Spleen (tissue), 11 donors: Measurements from ENCODE around the gene IKZF5. TPM values are rescaled to one million over a fixed set of nuclear protein-coding genes. Genes with fewer than 3 reads are reported as not detected.

Source experiments
- DNase-seq: peaks from one replicate; pipeline ENCODE4 v3.0.0-alpha.2; 2020
- H3K27ac ChIP-seq, 8 donors: fragments of 200-600 bp; sonication (generic) in 7 of 8; 1 replicate in 4 of 8; 2 replicates in 4 of 8; pipeline versions ENCODE4 v1.5.0 to v1.8.0; 2016 to 2021; ENCODE audit warnings: inconsistent platforms in 4 of 8, mild to moderate bottlenecking in 4 of 8, moderate library complexity in 1 of 8
- H3K27me3 ChIP-seq, 7 donors: fragments of 200-600 bp; sonication (generic) in 6 of 7; replicated peaks in 1 of 7; 1 replicate in 4 of 7; 2 replicates in 3 of 7; pipeline versions ENCODE4 v1.5.0 to v1.8.0; 2016 to 2021; ENCODE audit warnings: inconsistent platforms in 3 of 7, mild to moderate bottlenecking in 1 of 7
- H3K36me3 ChIP-seq, 6 donors: fragments of 200-600 bp; sonication (generic) in 5 of 6; 1 replicate in 4 of 6; 2 replicates in 2 of 6; pipeline versions ENCODE4 v1.5.0 to v1.8.0; 2016 to 2021; ENCODE audit warnings: inconsistent platforms in 2 of 6
- H3K4me1 ChIP-seq, 6 donors: fragments of 200-600 bp; sonication (generic) in 5 of 6; 1 replicate in 3 of 6; 2 replicates in 3 of 6; pipeline versions ENCODE4 v1.5.0 to v1.8.0; 2016 to 2021; ENCODE audit warnings: inconsistent platforms in 3 of 6
- H3K4me3 ChIP-seq, 8 donors: fragments of 200-600 bp; sonication (generic) in 7 of 8; 1 replicate in 4 of 8; 2 replicates in 4 of 8; pipeline versions ENCODE4 v1.5.0 to v1.8.0; 2016 to 2021; ENCODE audit warnings: inconsistent platforms in 4 of 8, mild to moderate bottlenecking in 4 of 8, moderate library complexity in 2 of 8
- H3K9me3 ChIP-seq, 8 donors: fragments of 200-600 bp; sonication (generic) in 7 of 8; 1 replicate in 4 of 8; 2 replicates in 4 of 8; pipeline versions ENCODE4 v1.5.0 to v1.8.0; 2016 to 2021; ENCODE audit warnings: inconsistent platforms in 4 of 8
- CTCF ChIP-seq, 11 experiments: fragments of 200-600 bp in 7 of 11; fragments of 450-650 bp in 4 of 11; sonication (generic) in 4 of 11; IDR thresholded peaks in 8 of 11; conservative IDR thresholded peaks in 3 of 11; 1 replicate in 7 of 11; 2 replicates in 4 of 11; pipeline versions ENCODE4 v1.4.0 to v1.8.0; 2016 to 2021; ENCODE audit warnings: antibody characterized with exemption in 11 of 11, inconsistent platforms in 4 of 11, mild to moderate bottlenecking in 1 of 11
- POLR2A ChIP-seq, 3 donors: fragments of 450-650 bp; IDR thresholded peaks; one replicate each; pipeline ENCODE4 v1.5.1; 2017; ENCODE audit warnings: antibody characterized with exemption in 3 of 3, mild to moderate bottlenecking in 1 of 3
- POLR2AphosphoS5 ChIP-seq, 3 donors: sonication (generic); formaldehyde crosslinking; IDR thresholded peaks; one replicate each; pipeline ENCODE4 v1.5.1; 2017; ENCODE audit warnings: antibody characterized with exemption in 3 of 3
- WGBS, 5 donors: extraction: QIAGEN DNeasy Blood & Tissue Kit in 3 of 5; methylation state at CpG; one replicate each; pipeline versions ENCODE4 v1.1.5 to v1.1.7; 2013 to 2018; 5-methylcytosine and 5-hydroxymethylcytosine counted together
- intact Hi-C: fragments of 100-400 bp; cut with DNase I; formaldehyde crosslinking; loops from one replicate; pipeline ENCODE4 v1.15.0; 2023; ENCODE audit warnings: low total_unique reads
- polyA plus RNA-seq, 3 donors: library from polyadenylated mRNA; stranded (reverse); fragments of 200-250 nt; gene quantifications; one replicate each; pipeline ENCODE4 v1.2.1, GENCODE V29; 2013
- total RNA-seq, 7 donors: library from RNA; depleted of rRNA in 3 of 7; stranded (reverse); fragments of >200 nt in 3 of 7; fragmentation: NEBNext Ultra II Directional in 4 of 7; extraction: Animal tissue kit (Norgen Biotek cat#: 25700) in 4 of 7; gene quantifications; one replicate each; pipeline versions ENCODE4 v1.1.0 to v1.2.1, GENCODE V29; 2016 to 2021
- donor health status: healthy with polysubstance abuse.
- donor health status: DM: no; HTN: no; CAD: no; lungs with moderate emphysema.
- donor health status: DM: no; HTN: no; CAD: no.
- donor health status: Bipolar disorder and iron deficiency.
- donor health status: healthy.
- donor health status: DM: no; HTN: no; CAD: no.
- donor health status: DM: yes; HTN: yes; CAD: no.

Gene IKZF5
- total and polyA plus RNA-seq, 10 donors: 8.9 to 26.7 (median 16.2) TPM

- intact Hi-C loops: no loop called here
- no peak overlapping the region for H3K27ac ChIP-seq
- H3K9me3 ChIP-seq: no peaks in the 10 kb centered on the region
- TF ChIP-seq CTCF (IDR thresholded peaks at IDR 0.05 in 8 of 11, conservative IDR thresholded peaks at IDR 0.05 in 3 of 11) (no peak), POLR2A (IDR thresholded peaks at IDR 0.05) (no peak), POLR2AphosphoS5 (IDR thresholded peaks at IDR 0.05) (no peak)
- H3K4me1 ChIP-seq: peaks cover 3 to 17% (median 12%) of the 10 kb centered on the region in 6 donors
- WGBS, 5 donors: 95 to 100% (median 98%) methylated on average over 2 of the region's 2 CpGs
- H3K27me3 ChIP-seq: no peaks in the 10 kb centered on the region
- DNase-seq: no peak
- peaks cover 0 to 40% (median 3%) of the 10 kb centered on the region in 6 donors for H3K36me3 ChIP-seq
- H3K4me3 ChIP-seq: no peak overlapping the region
These were observed 23.9 kb downstream of the IKZF5 start for GRCh38 chr10:122984708-122985107.

GRCh38 chr10:122983898-122984297, 24.7 kb downstream of the IKZF5 start:
- TF ChIP-seq POLR2AphosphoS5 (IDR thresholded peaks at IDR 0.05): no peak
- no peak for TF ChIP-seq POLR2A (IDR thresholded peaks at IDR 0.05)
- TF ChIP-seq CTCF (IDR thresholded peaks at IDR 0.05 in 8 of 11, conservative IDR thresholded peaks at IDR 0.05 in 3 of 11): no peak
- no peak overlapping the region for H3K27ac ChIP-seq
- no peak overlapping the region for H3K4me3 ChIP-seq
- WGBS, 5 donors: 94 to 99% (median 97%) methylated on average over 6 of the region's 6 CpGs
- no peaks in the 10 kb centered on the region for H3K27me3 ChIP-seq
- peaks cover 6 to 22% (median 16%) of the 10 kb centered on the region in 6 donors for H3K4me1 ChIP-seq
- H3K9me3 ChIP-seq: no peaks in the 10 kb centered on the region
- no peak for DNase-seq
- peaks cover 0 to 40% (median 3%) of the 10 kb centered on the region in 6 donors for H3K36me3 ChIP-seq
- intact Hi-C loops: no loop called here

- Histone ChIP-seq H3K27me3 (no peaks in the 10 kb centered on the region), H3K4me3 (peak overlapping the region in 7 of 8 donors; percentile 59 to 80 (median 63)), H3K9me3 (no peaks in the 10 kb centered on the region), H3K4me1 (peaks cover 6 to 22% (median 16%) of the 10 kb centered on the region in 6 donors), H3K36me3 (peaks cover 0 to 24% (median 0%) of the 10 kb centered on the region in 6 donors), H3K27ac (peak overlapping the region in 6 of 8 donors; percentile 89 to 98 (median 94))
- DNase-seq: no peak
- WGBS, 5 donors: 14 to 27% (median 22%) methylated on average over 4 of the region's 4 CpGs
- TF ChIP-seq CTCF (IDR thresholded peaks at IDR 0.05 in 8 of 11, conservative IDR thresholded peaks at IDR 0.05 in 3 of 11): peak in 3 of 11 experiments; percentile 10 to 36 (median 16)
- no peak for TF ChIP-seq POLR2AphosphoS5 (IDR thresholded peaks at IDR 0.05)
- intact Hi-C loops: no loop called here
These were observed 27.5 kb downstream of the IKZF5 start for GRCh38 chr10:122981066-122981464.

GRCh38 chr10:122980209-122981065, 28.2 kb downstream of the IKZF5 start, which contains the start of gene PSTK:
Gene PSTK (plus strand): TSS chr10:122980401. CDS start chr10:122980480, 79 bp downstream.
- intact Hi-C loops: no loop called here
- Histone ChIP-seq H3K27ac (peak within 1 kb of the TSS; percentile 89 to 98 (median 94)), H3K27me3 (no peaks in the 10 kb centered on the region), H3K9me3 (no peaks in the 10 kb centered on the region), H3K4me3 (peak within 1 kb of the TSS; percentile 59 to 80 (median 62)), H3K4me1 (peaks cover 6 to 22% (median 16%) of the 10 kb centered on the region in 6 donors), H3K36me3 (peaks cover 0 to 21% (median 0%) of the 10 kb centered on the region in 6 donors)
- WGBS, 5 donors: 0 to 2% (median 1%) methylated on average over 24 to 73 of the region's 73 CpGs
- TF ChIP-seq POLR2A (IDR thresholded peaks at IDR 0.05): no peak
- TF ChIP-seq POLR2AphosphoS5 (IDR thresholded peaks at IDR 0.05): peak; percentile 91 to 95 (median 91)
- peak; percentile 94 to 99 (median 98) for TF ChIP-seq CTCF (IDR thresholded peaks at IDR 0.05 in 8 of 11, conservative IDR thresholded peaks at IDR 0.05 in 3 of 11)
- DNase-seq: peak; percentile 97
